ENCODE results near the gene OLIG3.

The OLIG3 gene

GRCh38 chr6:137494281-137494987 is at the start of gene OLIG3:
Gene OLIG3, minus strand, starts transcription at chr6:137494394. Its CDS starts 224 bp downstream, at chr6:137494170.
- no peak for DNase-seq

GRCh38 chr6:137543114-137543513 is 48.9 kb upstream of the OLIG3 start:
- DNase-seq: no peak

- DNase-seq: no peak
Measured at GRCh38 chr6:137542713-137543112, 48.5 kb upstream of the OLIG3 start.

- no peak for DNase-seq
Measured at GRCh38 chr6:137541534-137542063, 47.4 kb upstream of the OLIG3 start.

GRCh38 chr6:137536104-137536773 is 42.0 kb upstream of the OLIG3 start:
- DNase-seq: no peak

- DNase-seq: no peak
Measured at GRCh38 chr6:137531376-137532092, 37.3 kb upstream of the OLIG3 start.

- DNase-seq: no peak
Measured at GRCh38 chr6:137530404-137530803, 36.2 kb upstream of the OLIG3 start.

- no peak for DNase-seq
Measured at GRCh38 chr6:137522831-137523230, 28.6 kb upstream of the OLIG3 start.

- no peak for DNase-seq
Measured at GRCh38 chr6:137522198-137522798, 28.1 kb upstream of the OLIG3 start.

GRCh38 chr6:137520520-137520919 is 26.3 kb upstream of the OLIG3 start:
- no peak for DNase-seq

- DNase-seq: no peak
Measured at GRCh38 chr6:137519629-137520176, 25.5 kb upstream of the OLIG3 start.

GRCh38 chr6:137518386-137518983 is 24.3 kb upstream of the OLIG3 start:
- DNase-seq: no peak

- DNase-seq: no peak
Measured at GRCh38 chr6:137514418-137514817, 20.2 kb upstream of the OLIG3 start.

- DNase-seq: no peak
Measured at GRCh38 chr6:137512757-137513605, 18.8 kb upstream of the OLIG3 start.

GRCh38 chr6:137510923-137511322 is 16.7 kb upstream of the OLIG3 start:
- DNase-seq: no peak

GRCh38 chr6:137498481-137499190 is 4.4 kb upstream of the OLIG3 start:
- no peak for DNase-seq

GRCh38 chr6:137497721-137498463 is 3.7 kb upstream of the OLIG3 start:
- DNase-seq: no peak

- no peak for DNase-seq
Measured at GRCh38 chr6:137496909-137497720, 2.9 kb upstream of the OLIG3 start.

GRCh38 chr6:137496368-137496767 is 2.2 kb upstream of the OLIG3 start:
- no peak for DNase-seq
